Kidney epithelial cell (primary cell): ENCODE measurements around the gene POLA2. TPM values are rescaled to one million over a fixed set of nuclear protein-coding genes. Genes with fewer than 3 reads are reported as not detected.

Experiments used
- DNase-seq: peaks from one replicate; pipeline ENCODE4 v3.0.0-alpha.2; 2010; ENCODE audit warnings: low read depth
- H3K27me3 ChIP-seq: 2 replicates; pipeline ENCODE4 v1.6.0; 2011; ENCODE audit warnings: low read length; ENCODE audit not compliant: control insufficient read depth, insufficient read depth
- H3K36me3 ChIP-seq: 2 replicates; pipeline ENCODE4 v1.5.1; 2011; ENCODE audit warnings: low read length; ENCODE audit not compliant: control insufficient read depth, insufficient read depth
- H3K4me3 ChIP-seq: 2 replicates; pipeline ENCODE4 v1.5.1; 2011; ENCODE audit warnings: low read depth, mild to moderate bottlenecking, control low read depth, low read length
- CTCF ChIP-seq: IDR thresholded peaks from 2 replicates; pipeline ENCODE4 v1.5.1; 2011; ENCODE audit warnings: mild to moderate bottlenecking, moderate library complexity, low read length, control low read depth, inconsistent platforms; ENCODE audit not compliant: insufficient read depth, poor library complexity, severe bottlenecking
- total RNA-seq: library from RNA; depleted of rRNA; stranded (reverse); fragments of >200 nt; gene quantifications from 2 replicates; pipeline ENCODE4 v1.2.3, GENCODE V29; 2015

Gene POLA2
- total RNA-seq, result 8.9 and 11.5 TPM in 2 replicates

- TF ChIP-seq CTCF, result no peak
- peak; percentile 68 for DNase-seq
- H3K27me3 ChIP-seq, result no peaks in the 10 kb centered on the region
Measured at GRCh38 chr11:65261591-65262380, at the start of gene POLA2. POLA2 (plus strand) TSS chr11:65261962; CDS start chr11:65262293, 331 bp downstream.

GRCh38 chr11:65212226-65212801 lies 49.4 kb upstream of the POLA2 start:
- no peak for TF ChIP-seq CTCF
- Histone ChIP-seq H3K36me3 (peaks cover 8% of the 10 kb centered on the region), H3K27me3 (no peaks in the 10 kb centered on the region), H3K4me3 (no peak overlapping the region)
- no peak for DNase-seq

More at GRCh38 chr11:65261591-65262380, at the start of gene POLA2:
- Histone ChIP-seq H3K36me3 (no peaks in the 10 kb centered on the region), H3K4me3 (peak within 1 kb of the TSS; percentile 77)

GRCh38 chr11:65213322-65214211 lies 48.2 kb upstream of the POLA2 start:
- H3K36me3 ChIP-seq, result peaks cover 5% of the 10 kb centered on the region
- DNase-seq, result no peak
- H3K4me3 ChIP-seq, result no peak overlapping the region
- TF ChIP-seq CTCF, result no peak
- H3K27me3 ChIP-seq, result no peaks in the 10 kb centered on the region

GRCh38 chr11:65214212-65214845 lies 47.4 kb upstream of the POLA2 start:
- Histone ChIP-seq H3K27me3 (no peaks in the 10 kb centered on the region), H3K4me3 (no peak overlapping the region), H3K36me3 (peaks cover 5% of the 10 kb centered on the region)
- DNase-seq, result no peak
- no peak for TF ChIP-seq CTCF

GRCh38 chr11:65215441-65216076 lies 46.2 kb upstream of the POLA2 start:
- DNase-seq, result no peak
- Histone ChIP-seq H3K4me3 (no peak overlapping the region), H3K36me3 (peaks cover 1% of the 10 kb centered on the region), H3K27me3 (no peaks in the 10 kb centered on the region)
- no peak for TF ChIP-seq CTCF
